K562 (cell line): ENCODE results near the gene TSPAN1. TPM values are rescaled to one million over a fixed set of nuclear protein-coding genes. Genes with fewer than 3 reads are reported as not detected.

Experiments used
- CREB3L1 ChIP-seq: fragments of 450-650 bp; IDR thresholded peaks from 2 replicates; pipeline ENCODE4 v1.6.1; 2014; ENCODE audit warnings: low read depth, mild to moderate bottlenecking, moderate library complexity, borderline replicate concordance
- HIVEP1 ChIP-seq: fragments of 250-450 bp; sonication (Bioruptor Pico); IDR thresholded peaks from 2 replicates; pipeline ENCODE4 v1.4.0; 2020; ENCODE audit warnings: mild to moderate bottlenecking
- KLF1 ChIP-seq: fragments of 450-650 bp; IDR thresholded peaks from 2 replicates; pipeline ENCODE4 v1.6.1; 2016; ENCODE audit warnings: missing genetic modification characterization, missing compliant biosample characterization
- LEF1 ChIP-seq: fragments of 450-650 bp; IDR thresholded peaks from 2 replicates; pipeline ENCODE4 v1.6.1; 2016; ENCODE audit warnings: mild to moderate bottlenecking
- MEIS2 ChIP-seq: fragments of 450-650 bp; IDR thresholded peaks from 2 replicates; pipeline ENCODE4 v1.6.1; 2014; ENCODE audit warnings: mild to moderate bottlenecking; ENCODE audit not compliant: partially characterized antibody
- NFIC ChIP-seq: fragments of 450-650 bp; IDR thresholded peaks from 2 replicates; pipeline ENCODE4 v1.6.1; 2017; ENCODE audit warnings: mild to moderate bottlenecking, inconsistent platforms
- TCF7L2 ChIP-seq: fragments of 150-350 bp; IDR thresholded peaks from 2 replicates; pipeline ENCODE4 v1.6.1; 2016; ENCODE audit warnings: low read depth, mild to moderate bottlenecking, low read length, moderate library complexity
- YY1 ChIP-seq, 3 experiments: IDR thresholded peaks; 2 replicates each; pipeline ENCODE4 v1.6.1; 2011; ENCODE audit warnings: low read length in 2 of 3, mild to moderate bottlenecking in 2 of 3, moderate library complexity in 2 of 3, borderline replicate concordance in 1 of 3, control low read depth in 1 of 3, low read depth in 1 of 3; ENCODE audit not compliant: insufficient read depth in 3 of 3, insufficient replicate concordance in 2 of 3, control insufficient read depth in 1 of 3, insufficient read length in 1 of 3; ENCODE audit errors: extremely low read depth in 1 of 3
- ZNF431 ChIP-seq: sonication (generic); formaldehyde crosslinking; IDR thresholded peaks from 2 replicates; pipeline ENCODE4 v1.8.0; 2022; ENCODE audit warnings: mild to moderate bottlenecking, missing genetic modification reagents
- ZSCAN32 ChIP-seq: fragments of 450-650 bp; formaldehyde crosslinking; IDR thresholded peaks from 2 replicates; pipeline ENCODE4 v1.4.0; 2020; ENCODE audit warnings: mild to moderate bottlenecking, moderate library complexity
- polyA plus RNA-seq, 8 experiments: library from polyadenylated mRNA; depleted of rRNA in 4 of 8; stranded (reverse) in 5 of 8; unstranded in 3 of 8; fragments of >200 nt; fragmentation: Nextera tagmentation in 2 of 8; fragmentation: Illumina TruSeq in 1 of 8; extraction: Ambion mirVana in 2 of 8; extraction: Trizol in 1 of 8; gene quantifications; 2 replicates each; pipeline versions ENCODE4 v1.2.1 to v1.2.3, GENCODE V29; 2011 to 2014; ENCODE audit warnings: inconsistent platforms in 1 of 8, missing spikeins in 1 of 8
- total RNA-seq, 7 experiments: library from RNA; depleted of rRNA in 6 of 7; stranded (reverse); fragments of >200 nt in 6 of 7; fragmentation: Illumina TruSeq in 2 of 7; extraction: Trizol in 2 of 7; gene quantifications; 2 replicates each; pipeline versions ENCODE4 v1.2.1 to v1.2.3, GENCODE V29; 2011 to 2021; ENCODE audit warnings: low replicate concordance in 1 of 7
- TF ChIP-seq, protein P1 (sequence below), 2 experiments: fragments of 450-650 bp in 1 of 2; sonication (generic) in 1 of 2; formaldehyde crosslinking in 1 of 2; IDR thresholded peaks; 2 replicates each; pipeline versions ENCODE4 v1.7.1 to v1.9.0; 2016 to 2022; ENCODE audit warnings: inconsistent platforms in 1 of 2, mild to moderate bottlenecking in 1 of 2, missing genetic modification reagents in 1 of 2
- TF ChIP-seq, protein P2 (sequence below): fragments of 250-450 bp; sonication (Bioruptor Pico); IDR thresholded peaks from 2 replicates; pipeline ENCODE4 v1.5.1; 2021; ENCODE audit warnings: mild to moderate bottlenecking
- TF ChIP-seq, protein P3 (sequence below): sonication (generic); formaldehyde crosslinking; IDR thresholded peaks from 2 replicates; pipeline ENCODE4 v1.8.0; 2022; ENCODE audit warnings: missing genetic modification reagents, mild to moderate bottlenecking, moderate library complexity, borderline replicate concordance

TSPAN1 gene
- total and polyA plus RNA-seq, 9 of the 15 experiments (the other 6 are each of a cell fraction or from before 2014, with no cell fraction given), result 0.58 TPM; not detected in 8

DNA sequence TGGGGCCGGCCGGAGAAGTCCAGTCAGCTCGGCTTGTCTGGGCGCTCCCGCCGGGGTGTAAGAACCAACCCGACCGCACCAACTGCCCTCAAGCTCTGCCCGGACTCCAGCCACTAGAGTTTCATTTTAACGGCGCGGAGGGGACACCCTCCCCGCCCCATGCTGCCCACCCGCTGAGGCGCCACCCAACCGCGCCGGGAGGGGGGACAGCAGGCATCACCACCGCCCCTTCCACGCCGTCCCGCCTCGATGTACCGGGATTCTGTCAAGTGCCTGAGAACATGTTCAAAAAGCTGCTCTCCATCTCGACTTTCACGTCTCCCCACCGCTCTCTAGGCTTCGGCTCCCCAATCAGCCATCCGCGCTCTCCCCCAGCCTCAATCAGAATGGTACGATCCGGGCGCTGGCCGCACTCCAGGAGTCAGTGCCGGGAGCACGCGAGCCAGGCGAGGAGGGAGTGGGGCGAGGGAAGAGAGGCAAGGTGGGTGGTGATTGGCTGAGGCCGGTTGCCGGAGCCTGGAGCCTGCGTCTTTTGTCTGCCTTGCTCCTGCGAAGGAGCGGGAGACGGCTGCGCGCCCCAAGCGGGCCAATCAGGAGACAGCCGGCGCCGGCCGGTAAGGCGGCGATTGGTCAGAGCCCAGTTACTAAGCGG lies 42.2 kb upstream of the TSPAN1 start, which contains the start of gene PIK3R3 (continued):
- TF ChIP-seq, protein P1, sequence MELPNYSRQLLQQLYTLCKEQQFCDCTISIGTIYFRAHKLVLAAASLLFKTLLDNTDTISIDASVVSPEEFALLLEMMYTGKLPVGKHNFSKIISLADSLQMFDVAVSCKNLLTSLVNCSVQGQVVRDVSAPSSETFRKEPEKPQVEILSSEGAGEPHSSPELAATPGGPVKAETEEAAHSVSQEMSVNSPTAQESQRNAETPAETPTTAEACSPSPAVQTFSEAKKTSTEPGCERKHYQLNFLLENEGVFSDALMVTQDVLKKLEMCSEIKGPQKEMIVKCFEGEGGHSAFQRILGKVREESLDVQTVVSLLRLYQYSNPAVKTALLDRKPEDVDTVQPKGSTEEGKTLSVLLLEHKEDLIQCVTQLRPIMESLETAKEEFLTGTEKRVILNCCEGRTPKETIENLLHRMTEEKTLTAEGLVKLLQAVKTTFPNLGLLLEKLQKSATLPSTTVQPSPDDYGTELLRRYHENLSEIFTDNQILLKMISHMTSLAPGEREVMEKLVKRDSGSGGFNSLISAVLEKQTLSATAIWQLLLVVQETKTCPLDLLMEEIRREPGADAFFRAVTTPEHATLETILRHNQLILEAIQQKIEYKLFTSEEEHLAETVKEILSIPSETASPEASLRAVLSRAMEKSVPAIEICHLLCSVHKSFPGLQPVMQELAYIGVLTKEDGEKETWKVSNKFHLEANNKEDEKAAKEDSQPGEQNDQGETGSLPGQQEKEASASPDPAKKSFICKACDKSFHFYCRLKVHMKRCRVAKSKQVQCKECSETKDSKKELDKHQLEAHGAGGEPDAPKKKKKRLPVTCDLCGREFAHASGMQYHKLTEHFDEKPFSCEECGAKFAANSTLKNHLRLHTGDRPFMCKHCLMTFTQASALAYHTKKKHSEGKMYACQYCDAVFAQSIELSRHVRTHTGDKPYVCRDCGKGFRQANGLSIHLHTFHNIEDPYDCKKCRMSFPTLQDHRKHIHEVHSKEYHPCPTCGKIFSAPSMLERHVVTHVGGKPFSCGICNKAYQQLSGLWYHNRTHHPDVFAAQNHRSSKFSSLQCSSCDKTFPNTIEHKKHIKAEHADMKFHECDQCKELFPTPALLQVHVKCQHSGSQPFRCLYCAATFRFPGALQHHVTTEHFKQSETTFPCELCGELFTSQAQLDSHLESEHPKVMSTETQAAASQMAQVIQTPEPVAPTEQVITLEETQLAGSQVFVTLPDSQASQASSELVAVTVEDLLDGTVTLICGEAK (IDR thresholded peaks at IDR 0.05), result no peak
- TF ChIP-seq, protein P1 (CRISPR knock-in tag; IDR thresholded peaks at IDR 0.05), result 0 out of 2 replicates have a peak, but pooled peaks have one; percentile 26
- peak; percentile 76; the same call in 1 of the 2 replicates for TF ChIP-seq ZNF431
- no peak for TF ChIP-seq ZSCAN32 (CRISPR knock-in tag)
- peak; percentile 100 for TF ChIP-seq NFIC
- peak; percentile 97 for TF ChIP-seq TCF7L2
- peak; percentile 87 for TF ChIP-seq CREB3L1
- TF ChIP-seq MEIS2, result peak; percentile 48
- TF ChIP-seq, protein P2, sequence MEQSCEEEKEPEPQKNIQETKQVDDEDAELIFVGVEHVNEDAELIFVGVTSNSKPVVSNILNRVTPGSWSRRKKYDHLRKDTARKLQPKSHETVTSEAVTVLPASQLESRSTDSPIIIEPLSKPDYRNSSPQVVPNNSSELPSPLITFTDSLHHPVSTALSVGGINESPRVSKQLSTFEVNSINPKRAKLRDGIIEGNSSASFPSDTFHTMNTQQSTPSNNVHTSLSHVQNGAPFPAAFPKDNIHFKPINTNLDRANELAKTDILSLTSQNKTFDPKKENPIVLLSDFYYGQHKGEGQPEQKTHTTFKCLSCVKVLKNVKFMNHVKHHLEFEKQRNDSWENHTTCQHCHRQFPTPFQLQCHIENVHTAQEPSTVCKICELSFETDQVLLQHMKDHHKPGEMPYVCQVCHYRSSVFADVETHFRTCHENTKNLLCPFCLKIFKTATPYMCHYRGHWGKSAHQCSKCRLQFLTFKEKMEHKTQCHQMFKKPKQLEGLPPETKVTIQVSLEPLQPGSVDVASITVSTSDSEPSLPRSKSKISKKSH (CRISPR knock-in tag), result no peak
- TF ChIP-seq LEF1, result peak; percentile 81; the same call in 1 of the 2 replicates
- TF ChIP-seq KLF1 (tag), result no peak; the same call in 1 of the 2 replicates
- TF ChIP-seq YY1 (IDR thresholded peaks at IDR 0.05; ENCODE audit: borderline replicate concordance in 1 of 3, control insufficient read depth in 1 of 3, extremely low read depth in 1 of 3, insufficient read depth in 3 of 3, insufficient read length in 1 of 3, insufficient replicate concordance in 2 of 3, low read depth in 1 of 3, low read length in 2 of 3), result peak; percentile 29 to 85 (median 78)
- peak; percentile 31; the same call in 1 of the 2 replicates for TF ChIP-seq HIVEP1 (CRISPR knock-in tag)
- TF ChIP-seq, protein P3, sequence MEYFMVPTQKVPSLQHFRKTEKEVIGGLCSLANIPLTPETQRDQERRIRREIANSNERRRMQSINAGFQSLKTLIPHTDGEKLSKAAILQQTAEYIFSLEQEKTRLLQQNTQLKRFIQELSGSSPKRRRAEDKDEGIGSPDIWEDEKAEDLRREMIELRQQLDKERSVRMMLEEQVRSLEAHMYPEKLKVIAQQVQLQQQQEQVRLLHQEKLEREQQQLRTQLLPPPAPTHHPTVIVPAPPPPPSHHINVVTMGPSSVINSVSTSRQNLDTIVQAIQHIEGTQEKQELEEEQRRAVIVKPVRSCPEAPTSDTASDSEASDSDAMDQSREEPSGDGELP (CRISPR knock-in tag), result peak; percentile 97
